K562 (cell line): ENCODE measurements around the gene CNRIP1. TPM values are rescaled to one million over a fixed set of nuclear protein-coding genes. Genes with fewer than 3 reads are reported as not detected.

Experiments
- ATAC-seq: fragments of 200-7000 bp; cut with Tn5 transposase; 3 replicates; pipeline ENCODE4 v1.9.1; 2020; ENCODE audit warnings: moderate library complexity
- BruUV-seq: library from RNA; stranded (reverse); fragments of 400-500 nt; replicated peaks from 2 replicates; lab custom pipeline; 2021; lab: Mats Ljungman, UMichigan
- CTCF ChIA-PET: fragments of 300-600 bp; formaldehyde crosslinking; extraction: SDS; loops from one replicate; lab custom pipeline; 2021; ENCODE audit warnings: low intra/inter-chr PET ratio; lab: Yijun Ruan, JAX
- POLR2A ChIA-PET: fragments of 300-600, 350-650 bp; sonication (Branson Sonifier 250); formaldehyde crosslinking; extraction: SDS; loops from one replicate; lab custom pipeline; 2021; ENCODE audit warnings: antibody characterized with exemption, inconsistent platforms; lab: Yijun Ruan, JAX
- DNase-seq, 4 experiments: peaks; one replicate each; pipeline versions ENCODE4 v3.0.0 to v3.0.0-alpha.2; 2011 to 2018; ENCODE audit warnings: low spot score in 3 of 4, mixed read lengths in 3 of 4; ENCODE audit errors: extremely low read depth in 1 of 4
- FAIRE-seq: peaks from 2 replicates; lab custom pipeline; 2011; peaks lifted over from hg19 to GRCh38; lab: Jason Lieb, UNC
- H2AFZ ChIP-seq: 2 replicates; pipeline ENCODE4 v1.6.0; 2011; ENCODE audit warnings: low read depth, low read length, control low read depth, inconsistent platforms
- H3K27ac ChIP-seq: fragments of 200-600 bp; 3 replicates; pipeline ENCODE4 v1.8.0; 2011; ENCODE audit warnings: low read depth, mild to moderate bottlenecking, control low read depth, inconsistent platforms, low read length, moderate library complexity, mixed read lengths; ENCODE audit errors: extremely low read depth
- H3K27me3 ChIP-seq, 2 experiments: fragments of 300-600 bp in 1 of 2; 2 replicates in 1 of 2; 3 replicates in 1 of 2; pipeline versions ENCODE4 v1.6.0 to v1.8.0; 2011; ENCODE audit warnings: inconsistent platforms in 2 of 2, low read length in 2 of 2, mild to moderate bottlenecking in 1 of 2, mixed read lengths in 1 of 2, moderate library complexity in 1 of 2; ENCODE audit not compliant: control insufficient read depth in 2 of 2, insufficient read depth in 2 of 2
- H3K36me3 ChIP-seq: fragments of 300-600 bp; 3 replicates; pipeline ENCODE4 v1.8.0; 2011; ENCODE audit warnings: mild to moderate bottlenecking, low read length, inconsistent platforms; ENCODE audit not compliant: control insufficient read depth, insufficient read depth
- H3K4me1 ChIP-seq, 2 experiments: fragments of 200-600 bp in 1 of 2; replicated peaks in 1 of 2; 2 replicates in 1 of 2; 3 replicates in 1 of 2; pipeline versions ENCODE4 v1.5.1 to v1.8.0; 2011; ENCODE audit warnings: inconsistent platforms in 2 of 2, low read length in 2 of 2, mild to moderate bottlenecking in 1 of 2, mixed read lengths in 1 of 2, moderate library complexity in 1 of 2; ENCODE audit not compliant: control insufficient read depth in 2 of 2, insufficient read depth in 2 of 2
- H3K4me2 ChIP-seq: 2 replicates; pipeline ENCODE4 v1.6.1; 2011; ENCODE audit warnings: low read length, control low read depth, inconsistent platforms, mixed read lengths; ENCODE audit not compliant: insufficient read depth
- H3K4me3 ChIP-seq: fragments of 200-600 bp; sonication (generic), shearing (Covaris generic); 2 replicates; pipeline ENCODE4 v1.5.1; 2016; ENCODE audit warnings: control low read depth, inconsistent platforms
- H3K79me2 ChIP-seq: fragments of 200-600 bp; 3 replicates; pipeline ENCODE4 v1.8.0; 2011; ENCODE audit warnings: low read length, inconsistent platforms; ENCODE audit not compliant: control insufficient read depth, insufficient read depth
- H3K9ac ChIP-seq, 2 experiments: 2 replicates each; pipeline versions ENCODE4 v1.6.0 to v1.6.1; 2011; ENCODE audit warnings: low read depth in 2 of 2, low read length in 2 of 2, control low read depth in 1 of 2, inconsistent platforms in 1 of 2, mild to moderate bottlenecking in 1 of 2, mixed read lengths in 1 of 2; ENCODE audit not compliant: insufficient read depth in 1 of 2
- H3K9me1 ChIP-seq: one replicate; pipeline ENCODE4 v1.6.0; 2011; ENCODE audit warnings: inconsistent platforms, mild to moderate bottlenecking, low read length, moderate library complexity; ENCODE audit not compliant: control insufficient read depth, insufficient read depth
- H3K9me3 ChIP-seq: replicated peaks from 2 replicates; pipeline ENCODE4 v1.5.1; 2011; ENCODE audit warnings: low read depth, low read length, inconsistent platforms; ENCODE audit not compliant: control insufficient read depth, insufficient read depth
- H4K20me1 ChIP-seq: replicated peaks from 2 replicates; pipeline ENCODE4 v1.6.1; 2011; ENCODE audit warnings: low read length, inconsistent platforms, mixed read lengths; ENCODE audit not compliant: control insufficient read depth, insufficient read depth
- TEAD4 ChIP-seq, 2 experiments: sonication (generic) in 1 of 2; formaldehyde crosslinking in 1 of 2; IDR thresholded peaks; 2 replicates each; pipeline versions ENCODE4 v1.6.1 to v1.8.0; 2012 to 2022; ENCODE audit warnings: borderline replicate concordance in 1 of 2, inconsistent platforms in 1 of 2, low read length in 1 of 2, mild to moderate bottlenecking in 1 of 2, missing genetic modification reagents in 1 of 2
- ZC3H11A ChIP-seq: IDR thresholded peaks from 2 replicates; pipeline ENCODE4 v1.6.1; 2012; ENCODE audit warnings: low read depth, low read length, improper control_type of control experiment
- ZNF583 ChIP-seq: fragments of 250-450 bp; sonication (Bioruptor Pico); IDR thresholded peaks from 2 replicates; pipeline ENCODE4 v1.4.0; 2020
- in situ Hi-C: fragments of 300-500 bp; cut with MboI; formaldehyde crosslinking; loops from 4 replicates; pipeline ENCODE4 v1.15.0; 2018; ENCODE audit warnings: inconsistent platforms, mixed read lengths
- intact Hi-C: fragments of 100-400 bp; cut with micrococcal nuclease; formaldehyde crosslinking; loops from 2 replicates; pipeline ENCODE4 v1.14.2; 2022
- polyA plus RNA-seq, 8 experiments: library from polyadenylated mRNA; depleted of rRNA in 4 of 8; stranded (reverse) in 5 of 8; unstranded in 3 of 8; fragments of >200 nt; fragmentation: Nextera tagmentation in 2 of 8; fragmentation: Illumina TruSeq in 1 of 8; extraction: Ambion mirVana in 2 of 8; extraction: Trizol in 1 of 8; gene quantifications; 2 replicates each; pipeline versions ENCODE4 v1.2.1 to v1.2.3, GENCODE V29; 2011 to 2014; ENCODE audit warnings: inconsistent platforms in 1 of 8, missing spikeins in 1 of 8
- total RNA-seq, 7 experiments: library from RNA; depleted of rRNA in 6 of 7; stranded (reverse); fragments of >200 nt in 6 of 7; fragmentation: Illumina TruSeq in 2 of 7; extraction: Trizol in 2 of 7; gene quantifications; 2 replicates each; pipeline versions ENCODE4 v1.2.1 to v1.2.3, GENCODE V29; 2011 to 2021; ENCODE audit warnings: low replicate concordance in 1 of 7
- TF ChIP-seq, protein P1 (sequence below): fragments of 250-450 bp; sonication (Bioruptor Pico); IDR thresholded peaks from 2 replicates; pipeline ENCODE4 v1.8.0; 2021; ENCODE audit warnings: moderate library complexity, mild to moderate bottlenecking, inconsistent platforms
- TF ChIP-seq, protein P2 (sequence below): sonication (generic); formaldehyde crosslinking; IDR thresholded peaks from 2 replicates; pipeline ENCODE4 v1.8.0; 2022; ENCODE audit warnings: mild to moderate bottlenecking, missing genetic modification reagents
- TF ChIP-seq, protein P3 (sequence below), 2 experiments: fragments of 450-650 bp in 1 of 2; sonication (generic) in 1 of 2; formaldehyde crosslinking in 1 of 2; IDR thresholded peaks; 2 replicates each; pipeline versions ENCODE4 v1.7.1 to v1.9.0; 2016 to 2022; ENCODE audit warnings: inconsistent platforms in 1 of 2, mild to moderate bottlenecking in 1 of 2, missing genetic modification reagents in 1 of 2

Gene CNRIP1
- total and polyA plus RNA-seq, 9 of the 15 experiments (the other 6 are each of a cell fraction or from before 2014, with no cell fraction given), result 0.59 to 2.1 (median 1.5) TPM

- TF ChIP-seq, protein P1, sequence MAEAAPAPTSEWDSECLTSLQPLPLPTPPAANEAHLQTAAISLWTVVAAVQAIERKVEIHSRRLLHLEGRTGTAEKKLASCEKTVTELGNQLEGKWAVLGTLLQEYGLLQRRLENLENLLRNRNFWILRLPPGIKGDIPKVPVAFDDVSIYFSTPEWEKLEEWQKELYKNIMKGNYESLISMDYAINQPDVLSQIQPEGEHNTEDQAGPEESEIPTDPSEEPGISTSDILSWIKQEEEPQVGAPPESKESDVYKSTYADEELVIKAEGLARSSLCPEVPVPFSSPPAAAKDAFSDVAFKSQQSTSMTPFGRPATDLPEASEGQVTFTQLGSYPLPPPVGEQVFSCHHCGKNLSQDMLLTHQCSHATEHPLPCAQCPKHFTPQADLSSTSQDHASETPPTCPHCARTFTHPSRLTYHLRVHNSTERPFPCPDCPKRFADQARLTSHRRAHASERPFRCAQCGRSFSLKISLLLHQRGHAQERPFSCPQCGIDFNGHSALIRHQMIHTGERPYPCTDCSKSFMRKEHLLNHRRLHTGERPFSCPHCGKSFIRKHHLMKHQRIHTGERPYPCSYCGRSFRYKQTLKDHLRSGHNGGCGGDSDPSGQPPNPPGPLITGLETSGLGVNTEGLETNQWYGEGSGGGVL (CRISPR knock-in tag), result no peak
- TF ChIP-seq, protein P2, sequence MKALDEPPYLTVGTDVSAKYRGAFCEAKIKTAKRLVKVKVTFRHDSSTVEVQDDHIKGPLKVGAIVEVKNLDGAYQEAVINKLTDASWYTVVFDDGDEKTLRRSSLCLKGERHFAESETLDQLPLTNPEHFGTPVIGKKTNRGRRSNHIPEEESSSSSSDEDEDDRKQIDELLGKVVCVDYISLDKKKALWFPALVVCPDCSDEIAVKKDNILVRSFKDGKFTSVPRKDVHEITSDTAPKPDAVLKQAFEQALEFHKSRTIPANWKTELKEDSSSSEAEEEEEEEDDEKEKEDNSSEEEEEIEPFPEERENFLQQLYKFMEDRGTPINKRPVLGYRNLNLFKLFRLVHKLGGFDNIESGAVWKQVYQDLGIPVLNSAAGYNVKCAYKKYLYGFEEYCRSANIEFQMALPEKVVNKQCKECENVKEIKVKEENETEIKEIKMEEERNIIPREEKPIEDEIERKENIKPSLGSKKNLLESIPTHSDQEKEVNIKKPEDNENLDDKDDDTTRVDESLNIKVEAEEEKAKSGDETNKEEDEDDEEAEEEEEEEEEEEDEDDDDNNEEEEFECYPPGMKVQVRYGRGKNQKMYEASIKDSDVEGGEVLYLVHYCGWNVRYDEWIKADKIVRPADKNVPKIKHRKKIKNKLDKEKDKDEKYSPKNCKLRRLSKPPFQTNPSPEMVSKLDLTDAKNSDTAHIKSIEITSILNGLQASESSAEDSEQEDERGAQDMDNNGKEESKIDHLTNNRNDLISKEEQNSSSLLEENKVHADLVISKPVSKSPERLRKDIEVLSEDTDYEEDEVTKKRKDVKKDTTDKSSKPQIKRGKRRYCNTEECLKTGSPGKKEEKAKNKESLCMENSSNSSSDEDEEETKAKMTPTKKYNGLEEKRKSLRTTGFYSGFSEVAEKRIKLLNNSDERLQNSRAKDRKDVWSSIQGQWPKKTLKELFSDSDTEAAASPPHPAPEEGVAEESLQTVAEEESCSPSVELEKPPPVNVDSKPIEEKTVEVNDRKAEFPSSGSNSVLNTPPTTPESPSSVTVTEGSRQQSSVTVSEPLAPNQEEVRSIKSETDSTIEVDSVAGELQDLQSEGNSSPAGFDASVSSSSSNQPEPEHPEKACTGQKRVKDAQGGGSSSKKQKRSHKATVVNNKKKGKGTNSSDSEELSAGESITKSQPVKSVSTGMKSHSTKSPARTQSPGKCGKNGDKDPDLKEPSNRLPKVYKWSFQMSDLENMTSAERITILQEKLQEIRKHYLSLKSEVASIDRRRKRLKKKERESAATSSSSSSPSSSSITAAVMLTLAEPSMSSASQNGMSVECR (CRISPR knock-in tag), result no peak
- TF ChIP-seq ZNF583 (CRISPR knock-in tag) (no peak), ZC3H11A (no peak), TEAD4 (IDR thresholded peaks at IDR 0.05; ENCODE audit: low read length) (no peak), TEAD4 (CRISPR knock-in tag; IDR thresholded peaks at IDR 0.05; ENCODE audit: borderline replicate concordance) (no peak)
- TF ChIP-seq, protein P3, sequence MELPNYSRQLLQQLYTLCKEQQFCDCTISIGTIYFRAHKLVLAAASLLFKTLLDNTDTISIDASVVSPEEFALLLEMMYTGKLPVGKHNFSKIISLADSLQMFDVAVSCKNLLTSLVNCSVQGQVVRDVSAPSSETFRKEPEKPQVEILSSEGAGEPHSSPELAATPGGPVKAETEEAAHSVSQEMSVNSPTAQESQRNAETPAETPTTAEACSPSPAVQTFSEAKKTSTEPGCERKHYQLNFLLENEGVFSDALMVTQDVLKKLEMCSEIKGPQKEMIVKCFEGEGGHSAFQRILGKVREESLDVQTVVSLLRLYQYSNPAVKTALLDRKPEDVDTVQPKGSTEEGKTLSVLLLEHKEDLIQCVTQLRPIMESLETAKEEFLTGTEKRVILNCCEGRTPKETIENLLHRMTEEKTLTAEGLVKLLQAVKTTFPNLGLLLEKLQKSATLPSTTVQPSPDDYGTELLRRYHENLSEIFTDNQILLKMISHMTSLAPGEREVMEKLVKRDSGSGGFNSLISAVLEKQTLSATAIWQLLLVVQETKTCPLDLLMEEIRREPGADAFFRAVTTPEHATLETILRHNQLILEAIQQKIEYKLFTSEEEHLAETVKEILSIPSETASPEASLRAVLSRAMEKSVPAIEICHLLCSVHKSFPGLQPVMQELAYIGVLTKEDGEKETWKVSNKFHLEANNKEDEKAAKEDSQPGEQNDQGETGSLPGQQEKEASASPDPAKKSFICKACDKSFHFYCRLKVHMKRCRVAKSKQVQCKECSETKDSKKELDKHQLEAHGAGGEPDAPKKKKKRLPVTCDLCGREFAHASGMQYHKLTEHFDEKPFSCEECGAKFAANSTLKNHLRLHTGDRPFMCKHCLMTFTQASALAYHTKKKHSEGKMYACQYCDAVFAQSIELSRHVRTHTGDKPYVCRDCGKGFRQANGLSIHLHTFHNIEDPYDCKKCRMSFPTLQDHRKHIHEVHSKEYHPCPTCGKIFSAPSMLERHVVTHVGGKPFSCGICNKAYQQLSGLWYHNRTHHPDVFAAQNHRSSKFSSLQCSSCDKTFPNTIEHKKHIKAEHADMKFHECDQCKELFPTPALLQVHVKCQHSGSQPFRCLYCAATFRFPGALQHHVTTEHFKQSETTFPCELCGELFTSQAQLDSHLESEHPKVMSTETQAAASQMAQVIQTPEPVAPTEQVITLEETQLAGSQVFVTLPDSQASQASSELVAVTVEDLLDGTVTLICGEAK (IDR thresholded peaks at IDR 0.05), result no peak
- TF ChIP-seq, protein P3 (CRISPR knock-in tag; IDR thresholded peaks at IDR 0.05), result no peak
- BruUV-seq, result no TSS peak
- no peaks in the 10 kb centered on the region for H3K36me3 ChIP-seq
- FAIRE-seq (no peak), DNase-seq (no peak), ATAC-seq (no peak)
- H3K27ac ChIP-seq, result no peak overlapping the region
- H3K9ac ChIP-seq, result no peak overlapping the region
- intact Hi-C loops, result no loop called here
- H3K9me3 ChIP-seq, result no peaks in the 10 kb centered on the region
- peaks cover 5 to 14% of the 10 kb centered on the region in 2 experiments for H3K4me1 ChIP-seq
- CTCF ChIA-PET, result no interaction called here
- no peak overlapping the region for H2AFZ ChIP-seq
- H3K4me3 ChIP-seq, result no peak overlapping the region
- H3K4me2 ChIP-seq, result no peak overlapping the region
- no peaks in the 10 kb centered on the region for H3K9me1 ChIP-seq
- no peaks in the 10 kb centered on the region for H3K27me3 ChIP-seq
- no peaks in the 10 kb centered on the region for H4K20me1 ChIP-seq
- in situ Hi-C loops, result no loop called here
- POLR2A ChIA-PET, result interaction anchor here (1.0 kb wide), 1 partner anchor 12 kb away, joined by 3 read pairs; no protein-coding TSS in a partner anchor
- no peaks in the 10 kb centered on the region for H3K79me2 ChIP-seq
Observed at GRCh38 chr2:68295516-68295915, 24.2 kb downstream of the CNRIP1 start.
